Activated CD8-positive, alpha-beta memory T cell treated with anti-CD3 and anti-CD28 coated beads for 4 hours (primary cell): ENCODE results near the gene CYREN.
"Not testable (repeated sequence)": the region's sequence is repeated elsewhere in the genome, so short reads cannot be mapped to it uniquely, and the experiment has no call there.

Experiments used
- DNase-seq, 2 donors: peaks; one replicate each; pipeline ENCODE4 v3.0.0-alpha.2; 2020; ENCODE audit warnings: low read depth in 2 of 2

The CYREN gene

DNA sequence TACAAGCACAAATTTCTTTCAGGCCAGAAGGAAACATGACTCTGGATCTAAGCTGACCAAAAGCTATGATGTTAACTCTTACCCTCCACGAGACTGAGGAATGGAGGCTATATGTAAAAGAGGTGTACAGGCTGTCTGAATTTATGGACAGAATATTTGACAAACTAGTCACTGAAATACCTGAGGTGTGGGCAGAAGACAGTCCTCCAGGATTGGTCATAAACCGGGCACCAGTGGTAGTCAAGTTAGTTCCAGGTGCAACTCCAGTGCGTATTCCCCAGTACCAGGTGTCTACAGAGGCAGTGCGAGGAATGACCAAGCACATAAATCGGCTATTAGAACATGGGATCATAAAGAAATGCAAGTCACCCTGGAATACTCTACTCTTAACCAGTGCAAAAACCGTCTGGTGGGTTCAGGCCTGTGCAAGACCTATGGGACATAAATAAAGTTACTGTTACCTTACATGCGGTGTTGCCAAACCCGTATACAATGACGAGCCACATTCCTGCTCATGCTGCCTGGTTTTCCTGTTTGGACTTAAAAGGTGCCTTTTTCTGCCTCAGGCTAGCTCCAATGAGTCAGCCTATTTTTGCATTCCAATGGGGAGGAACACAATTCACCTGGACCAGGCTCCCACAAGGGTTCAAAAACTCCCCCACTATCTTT lies 6.7 kb upstream of the CYREN start:
- DNase-seq, result no peak

GRCh38 chr7:135175931-135176330 lies 5.4 kb upstream of the CYREN start:
- DNase-seq, result no peak

GRCh38 chr7:135174941-135175340 lies 4.4 kb upstream of the CYREN start:
- DNase-seq, result no peak

- DNase-seq, result not testable (repeated sequence)
Observed at GRCh38 chr7:135173916-135174315, 3.4 kb upstream of the CYREN start.

- not testable (repeated sequence) for DNase-seq
Observed at GRCh38 chr7:135171581-135172291, 1.2 kb upstream of the CYREN start.

DNA sequence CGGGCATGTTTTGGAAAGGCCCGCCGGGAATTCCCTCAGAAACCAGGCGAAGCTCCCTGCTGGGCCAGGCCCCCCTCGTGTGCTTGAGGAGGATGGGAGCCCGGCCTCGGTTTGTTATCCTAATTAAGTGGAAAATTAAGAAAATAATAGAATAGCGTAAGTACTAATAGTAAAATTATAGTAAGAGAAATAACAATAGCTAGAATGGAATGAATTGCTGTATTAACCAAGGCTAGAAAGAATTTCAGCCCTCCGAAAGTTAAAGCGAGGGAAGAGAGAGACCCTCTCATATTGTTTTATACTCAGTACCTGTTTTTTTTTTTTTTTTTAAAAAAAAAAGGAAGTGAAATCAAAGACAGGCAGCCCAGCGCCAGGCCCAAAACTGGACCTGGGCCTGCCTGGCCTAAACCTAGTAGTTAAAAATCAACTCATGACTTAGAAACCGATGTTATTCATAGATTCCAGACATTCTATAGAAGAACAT lies 533 bp upstream of the CYREN start:
- DNase-seq, result not testable (repeated sequence)

GRCh38 chr7:135169964-135170273 lies 588 bp downstream of the CYREN start:
- no peak for DNase-seq

GRCh38 chr7:135169141-135169963 lies 1.2 kb downstream of the CYREN start:
- peak in 1 of 2 donors; percentile 34 for DNase-seq

DNA sequence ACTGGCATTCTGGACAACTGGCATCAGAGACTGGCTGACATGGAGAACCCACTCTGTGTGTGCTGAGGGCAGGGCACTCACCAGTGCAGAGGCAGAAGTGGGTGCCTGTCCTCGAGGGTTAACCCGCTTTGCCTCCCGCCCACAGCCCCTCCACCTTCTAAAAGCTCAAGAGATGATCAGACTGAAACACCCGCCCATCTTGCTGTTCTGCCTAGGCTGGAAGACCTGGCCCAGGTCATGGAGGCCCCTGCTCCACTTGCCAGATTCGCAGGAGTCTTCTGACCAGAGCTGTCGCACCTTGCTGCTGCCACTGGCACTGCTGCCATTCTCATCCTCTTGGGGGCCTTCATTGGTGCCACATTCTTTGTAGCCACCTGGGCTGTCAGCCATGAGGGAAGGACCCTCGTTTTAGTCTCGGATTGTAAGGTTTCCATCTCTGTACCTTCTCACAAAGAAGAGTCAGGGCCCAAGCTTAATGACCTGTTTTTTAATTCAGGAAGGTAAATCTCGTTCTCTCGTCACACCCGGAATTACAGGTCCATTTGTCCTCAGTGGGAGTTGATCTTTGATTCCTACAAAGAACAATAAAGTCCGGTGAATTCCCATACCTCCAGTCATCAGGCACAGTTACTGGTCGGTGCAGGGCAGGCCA lies 1.9 kb downstream of the CYREN start:
- DNase-seq, result no peak

DNA sequence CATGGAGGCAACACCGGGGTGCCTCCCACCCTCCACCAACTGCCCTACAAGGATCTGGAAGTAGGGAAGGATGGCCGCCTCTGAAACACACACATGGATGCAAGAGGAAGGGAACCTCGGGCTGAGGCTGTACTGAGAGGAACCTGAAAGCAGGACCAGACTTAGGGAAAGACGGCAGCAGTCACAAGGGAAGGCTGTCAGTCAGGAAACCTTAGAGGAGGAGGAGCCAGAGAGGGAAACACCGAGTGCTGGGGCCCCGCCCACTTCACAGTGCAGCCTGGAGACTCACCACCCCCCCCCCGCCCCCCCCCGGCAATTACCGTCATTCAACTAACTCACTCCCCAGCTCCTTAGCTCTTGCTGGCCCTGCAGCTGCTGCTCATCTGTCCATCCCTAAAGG lies 2.5 kb downstream of the CYREN start:
- DNase-seq, result no peak

GRCh38 chr7:135167365-135167917 lies 3.1 kb downstream of the CYREN start:
- no peak for DNase-seq

DNA sequence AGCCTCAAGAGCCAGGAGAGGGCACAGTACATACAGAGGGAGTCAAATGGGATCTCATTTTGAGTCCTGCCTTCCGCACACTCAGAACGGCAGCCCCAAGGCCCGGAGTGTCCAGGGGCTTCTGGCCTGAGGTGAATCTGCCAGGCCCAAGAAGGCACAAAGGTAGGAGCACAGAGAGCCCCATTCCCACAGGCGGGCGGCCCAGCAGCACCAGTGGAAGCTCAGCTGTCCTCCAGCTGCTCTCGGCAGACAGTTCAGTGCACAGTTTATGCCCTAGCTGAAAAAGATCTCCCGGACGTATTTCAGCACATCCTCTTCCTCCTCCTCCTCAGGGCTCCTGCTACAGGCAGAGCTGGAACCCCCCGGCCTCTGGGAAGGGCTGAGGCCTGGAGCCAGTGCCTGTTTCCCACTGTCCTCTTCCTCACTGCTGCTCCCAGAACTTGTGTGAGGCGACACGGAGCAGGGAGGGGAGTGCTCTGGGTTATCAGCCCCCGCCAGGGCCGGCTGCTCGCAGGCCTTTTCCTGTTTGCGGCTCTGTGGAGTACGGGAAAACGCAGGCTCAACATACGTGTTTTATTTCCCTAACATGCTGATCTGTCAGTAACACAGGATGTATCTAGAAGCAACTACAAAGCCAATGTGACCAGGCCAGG lies 4.0 kb downstream of the CYREN start:
- no peak for DNase-seq

GRCh38 chr7:135165862-135166261 lies 4.6 kb downstream of the CYREN start:
- DNase-seq, result no peak

DNA sequence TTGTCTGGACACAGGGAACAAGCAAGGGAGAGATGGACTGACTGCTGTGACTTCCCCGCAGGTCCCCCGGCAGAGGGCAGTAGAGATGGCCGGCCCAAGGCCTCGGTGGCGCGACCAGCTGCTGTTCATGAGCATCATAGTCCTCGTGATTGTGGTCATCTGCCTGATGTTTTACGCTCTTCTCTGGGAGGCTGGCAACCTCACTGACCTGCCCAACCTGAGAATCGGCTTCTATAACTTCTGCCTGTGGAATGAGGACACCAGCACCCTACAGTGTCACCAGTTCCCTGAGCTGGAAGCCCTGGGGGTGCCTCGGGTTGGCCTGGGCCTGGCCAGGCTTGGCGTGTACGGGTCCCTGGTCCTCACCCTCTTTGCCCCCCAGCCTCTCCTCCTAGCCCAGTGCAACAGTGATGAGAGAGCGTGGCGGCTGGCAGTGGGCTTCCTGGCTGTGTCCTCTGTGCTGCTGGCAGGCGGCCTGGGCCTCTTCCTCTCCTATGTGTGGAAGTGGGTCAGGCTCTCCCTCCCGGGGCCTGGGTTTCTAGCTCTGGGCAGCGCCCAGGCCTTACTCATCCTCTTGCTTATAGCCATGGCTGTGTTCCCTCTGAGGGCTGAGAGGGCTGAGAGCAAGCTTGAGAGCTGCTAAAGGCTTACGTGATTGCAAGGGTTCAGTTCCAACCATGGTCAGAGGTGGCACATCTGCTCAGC lies 6.0 kb downstream of the CYREN start:
- DNase-seq, result no peak

GRCh38 chr7:135162382-135163001 lies 8.0 kb downstream of the CYREN start:
- DNase-seq, result no peak

DNA sequence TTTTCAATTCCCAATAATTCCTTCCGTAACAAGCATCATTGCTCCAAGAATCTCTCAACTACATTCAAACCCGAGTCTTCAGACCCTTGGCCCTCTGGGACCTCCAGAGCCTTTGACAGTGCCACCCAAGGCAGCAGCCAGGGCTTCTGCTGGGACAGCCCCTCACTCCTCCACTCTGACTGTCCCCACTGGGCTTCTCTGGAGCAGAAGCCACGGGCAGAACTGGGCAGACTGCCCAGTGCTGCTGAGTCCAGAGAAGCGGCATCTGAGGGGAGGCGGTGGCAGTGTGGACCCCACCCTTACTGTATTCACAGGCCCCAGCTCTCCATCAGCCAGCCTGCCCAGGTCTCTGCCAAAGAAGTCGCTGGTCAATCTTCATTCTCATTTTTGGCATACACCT lies 8.8 kb downstream of the CYREN start:
- DNase-seq, result no peak

DNA sequence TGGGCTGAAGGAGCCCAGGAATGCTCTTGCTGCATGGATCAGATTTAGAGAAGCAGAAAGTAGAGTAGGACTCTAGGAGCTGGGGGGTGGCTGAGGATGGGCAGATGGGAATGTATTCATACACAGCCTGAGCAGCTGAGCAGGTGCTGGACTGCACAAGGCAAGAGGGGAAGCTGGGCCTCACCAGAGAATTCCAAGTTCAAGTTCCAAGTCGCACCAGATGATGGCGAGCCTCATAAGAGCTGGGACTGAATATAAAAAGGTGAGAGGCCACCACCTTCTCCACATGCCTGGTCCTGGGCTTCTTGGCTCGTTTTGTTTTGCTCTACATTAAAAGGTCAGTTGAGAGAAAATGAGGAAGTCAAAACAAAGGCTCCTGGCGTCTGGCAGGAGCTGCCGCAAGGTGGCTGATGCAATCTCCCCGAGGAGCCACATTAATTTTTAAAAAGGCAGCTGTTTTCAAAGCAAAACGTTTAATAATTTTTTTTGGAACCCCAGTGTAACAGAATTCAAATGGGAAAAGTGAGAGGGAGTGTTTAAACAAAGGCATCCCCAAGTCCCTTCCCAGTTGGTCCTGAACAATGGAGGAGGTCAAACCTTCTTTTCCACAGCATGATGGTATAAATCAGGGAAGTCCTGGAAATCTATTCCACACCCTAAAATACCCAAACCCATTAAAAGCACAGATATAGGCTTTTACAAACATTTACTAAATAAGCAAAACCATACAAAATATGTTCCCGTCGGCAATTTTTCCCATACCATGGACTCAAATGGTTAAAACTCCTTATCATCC lies 9.5 kb downstream of the CYREN start:
- no peak for DNase-seq

DNA sequence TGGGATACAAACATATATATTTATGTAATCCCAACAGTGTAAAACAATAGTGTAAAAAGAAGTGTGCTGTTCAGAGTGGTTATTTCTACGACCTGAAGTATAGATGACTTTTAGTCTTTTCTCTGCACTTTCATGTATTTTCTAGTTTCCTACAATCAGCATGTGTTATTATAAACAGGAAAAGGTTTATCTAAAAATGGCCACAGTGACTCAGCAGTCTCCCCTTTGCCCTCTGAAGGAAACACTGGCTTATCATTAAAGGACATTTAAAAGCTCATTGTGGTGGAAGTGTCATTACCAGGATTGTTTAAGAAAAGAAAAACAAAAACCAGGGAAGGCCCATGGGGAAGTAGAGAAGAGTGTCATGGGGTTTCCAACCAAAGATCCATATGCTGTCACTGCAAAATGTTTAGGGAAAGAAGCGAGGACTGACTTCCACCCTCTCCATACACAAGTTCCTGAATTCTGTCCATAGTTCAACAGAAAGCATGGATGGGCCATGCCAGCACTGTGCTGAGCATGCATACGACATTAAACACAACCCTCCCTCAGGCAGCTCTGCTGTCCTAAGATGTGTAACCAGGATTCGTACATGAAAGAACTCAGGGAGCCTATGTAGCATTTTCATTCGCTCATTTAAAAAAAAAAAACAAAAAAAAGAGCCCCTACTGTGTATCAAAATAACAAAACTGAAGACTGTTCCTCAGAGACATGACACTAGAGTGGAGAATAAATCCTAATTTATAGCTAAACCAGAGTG lies 10.2 kb downstream of the CYREN start:
- no peak for DNase-seq
